ENCODE data around the gene HHAT. TPM values are rescaled to one million over a fixed set of nuclear protein-coding genes. Genes with fewer than 3 reads are reported as not detected.

The HHAT gene
- polyA plus RNA-seq, 1 donor from 2014 or later = 5.3 TPM

DNA sequence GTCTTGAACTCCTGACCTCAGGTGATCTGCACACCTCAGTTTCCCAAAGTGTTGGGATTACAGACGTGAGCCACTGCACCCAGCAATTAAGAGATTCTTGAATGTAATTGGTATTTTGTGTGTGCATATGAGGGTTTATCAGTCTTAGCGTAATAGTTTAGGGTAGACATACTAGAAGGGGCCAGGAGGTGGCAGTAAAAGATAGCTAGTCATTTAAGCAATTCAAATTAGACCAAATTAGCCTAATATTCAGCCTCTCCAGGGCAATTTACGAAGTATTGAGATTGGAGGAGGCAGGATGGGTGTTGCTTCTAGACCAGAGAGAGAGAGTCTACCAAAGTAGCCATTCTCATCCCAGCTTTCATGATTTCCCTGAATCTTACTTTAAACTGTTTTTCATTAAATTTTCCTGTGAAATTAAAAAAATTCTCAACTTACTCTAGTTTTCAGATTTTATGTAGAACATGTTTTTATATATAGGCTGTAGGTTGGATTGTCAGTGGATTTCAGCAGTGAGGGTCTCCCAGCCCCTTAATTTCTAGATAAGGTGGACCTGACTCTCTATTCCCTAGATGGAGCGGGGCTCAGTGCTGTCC is 119.7 kb downstream of the HHAT start:
- TF ChIP-seq SMC3 (conservative IDR thresholded peaks at IDR 0.05; ENCODE audit: poor library complexity) = peak; percentile 98
- peak; percentile 98 for TF ChIP-seq RAD21 (conservative IDR thresholded peaks at IDR 0.05)
- TF ChIP-seq, protein P1, sequence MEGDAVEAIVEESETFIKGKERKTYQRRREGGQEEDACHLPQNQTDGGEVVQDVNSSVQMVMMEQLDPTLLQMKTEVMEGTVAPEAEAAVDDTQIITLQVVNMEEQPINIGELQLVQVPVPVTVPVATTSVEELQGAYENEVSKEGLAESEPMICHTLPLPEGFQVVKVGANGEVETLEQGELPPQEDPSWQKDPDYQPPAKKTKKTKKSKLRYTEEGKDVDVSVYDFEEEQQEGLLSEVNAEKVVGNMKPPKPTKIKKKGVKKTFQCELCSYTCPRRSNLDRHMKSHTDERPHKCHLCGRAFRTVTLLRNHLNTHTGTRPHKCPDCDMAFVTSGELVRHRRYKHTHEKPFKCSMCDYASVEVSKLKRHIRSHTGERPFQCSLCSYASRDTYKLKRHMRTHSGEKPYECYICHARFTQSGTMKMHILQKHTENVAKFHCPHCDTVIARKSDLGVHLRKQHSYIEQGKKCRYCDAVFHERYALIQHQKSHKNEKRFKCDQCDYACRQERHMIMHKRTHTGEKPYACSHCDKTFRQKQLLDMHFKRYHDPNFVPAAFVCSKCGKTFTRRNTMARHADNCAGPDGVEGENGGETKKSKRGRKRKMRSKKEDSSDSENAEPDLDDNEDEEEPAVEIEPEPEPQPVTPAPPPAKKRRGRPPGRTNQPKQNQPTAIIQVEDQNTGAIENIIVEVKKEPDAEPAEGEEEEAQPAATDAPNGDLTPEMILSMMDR (IDR thresholded peaks at IDR 0.05; ENCODE audit: poor library complexity, severe bottlenecking) = peak; percentile 97
- TF ChIP-seq, protein P2, sequence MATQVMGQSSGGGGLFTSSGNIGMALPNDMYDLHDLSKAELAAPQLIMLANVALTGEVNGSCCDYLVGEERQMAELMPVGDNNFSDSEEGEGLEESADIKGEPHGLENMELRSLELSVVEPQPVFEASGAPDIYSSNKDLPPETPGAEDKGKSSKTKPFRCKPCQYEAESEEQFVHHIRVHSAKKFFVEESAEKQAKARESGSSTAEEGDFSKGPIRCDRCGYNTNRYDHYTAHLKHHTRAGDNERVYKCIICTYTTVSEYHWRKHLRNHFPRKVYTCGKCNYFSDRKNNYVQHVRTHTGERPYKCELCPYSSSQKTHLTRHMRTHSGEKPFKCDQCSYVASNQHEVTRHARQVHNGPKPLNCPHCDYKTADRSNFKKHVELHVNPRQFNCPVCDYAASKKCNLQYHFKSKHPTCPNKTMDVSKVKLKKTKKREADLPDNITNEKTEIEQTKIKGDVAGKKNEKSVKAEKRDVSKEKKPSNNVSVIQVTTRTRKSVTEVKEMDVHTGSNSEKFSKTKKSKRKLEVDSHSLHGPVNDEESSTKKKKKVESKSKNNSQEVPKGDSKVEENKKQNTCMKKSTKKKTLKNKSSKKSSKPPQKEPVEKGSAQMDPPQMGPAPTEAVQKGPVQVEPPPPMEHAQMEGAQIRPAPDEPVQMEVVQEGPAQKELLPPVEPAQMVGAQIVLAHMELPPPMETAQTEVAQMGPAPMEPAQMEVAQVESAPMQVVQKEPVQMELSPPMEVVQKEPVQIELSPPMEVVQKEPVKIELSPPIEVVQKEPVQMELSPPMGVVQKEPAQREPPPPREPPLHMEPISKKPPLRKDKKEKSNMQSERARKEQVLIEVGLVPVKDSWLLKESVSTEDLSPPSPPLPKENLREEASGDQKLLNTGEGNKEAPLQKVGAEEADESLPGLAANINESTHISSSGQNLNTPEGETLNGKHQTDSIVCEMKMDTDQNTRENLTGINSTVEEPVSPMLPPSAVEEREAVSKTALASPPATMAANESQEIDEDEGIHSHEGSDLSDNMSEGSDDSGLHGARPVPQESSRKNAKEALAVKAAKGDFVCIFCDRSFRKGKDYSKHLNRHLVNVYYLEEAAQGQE (IDR thresholded peaks at IDR 0.05; ENCODE audit: borderline replicate concordance) = no peak
- H3K4me2 ChIP-seq (ENCODE audit: low read length) = no peak overlapping the region
- H3F3A ChIP-seq (ENCODE audit: insufficient read depth, low read length, poor library complexity, severe bottlenecking) = no peaks in the 10 kb centered on the region
- no peaks in the 10 kb centered on the region for H3K36me3 ChIP-seq (ENCODE audit: insufficient read depth, low read length)
- no peaks in the 10 kb centered on the region for H3K9me2 ChIP-seq (ENCODE audit: insufficient read depth, low read length)
- H3K9ac ChIP-seq (ENCODE audit: low read length) = no peak overlapping the region
- no peak overlapping the region for H3K4me3 ChIP-seq (ENCODE audit: low read length)
- no peak overlapping the region for H3K27ac ChIP-seq (ENCODE audit: low read length)
- no peaks in the 10 kb centered on the region for H3K9me3 ChIP-seq (ENCODE audit: low read length)
- no peak overlapping the region for H2AFZ ChIP-seq (ENCODE audit: low read depth, low read length)
- H3K27me3 ChIP-seq (ENCODE audit: insufficient read depth, low read depth, low read length) = no peaks in the 10 kb centered on the region
- H4K20me1 ChIP-seq (ENCODE audit: insufficient read depth) = no peaks in the 10 kb centered on the region
- H3K79me2 ChIP-seq (replicated peaks; ENCODE audit: insufficient read depth, low read length) = no peaks in the 10 kb centered on the region

DNA sequence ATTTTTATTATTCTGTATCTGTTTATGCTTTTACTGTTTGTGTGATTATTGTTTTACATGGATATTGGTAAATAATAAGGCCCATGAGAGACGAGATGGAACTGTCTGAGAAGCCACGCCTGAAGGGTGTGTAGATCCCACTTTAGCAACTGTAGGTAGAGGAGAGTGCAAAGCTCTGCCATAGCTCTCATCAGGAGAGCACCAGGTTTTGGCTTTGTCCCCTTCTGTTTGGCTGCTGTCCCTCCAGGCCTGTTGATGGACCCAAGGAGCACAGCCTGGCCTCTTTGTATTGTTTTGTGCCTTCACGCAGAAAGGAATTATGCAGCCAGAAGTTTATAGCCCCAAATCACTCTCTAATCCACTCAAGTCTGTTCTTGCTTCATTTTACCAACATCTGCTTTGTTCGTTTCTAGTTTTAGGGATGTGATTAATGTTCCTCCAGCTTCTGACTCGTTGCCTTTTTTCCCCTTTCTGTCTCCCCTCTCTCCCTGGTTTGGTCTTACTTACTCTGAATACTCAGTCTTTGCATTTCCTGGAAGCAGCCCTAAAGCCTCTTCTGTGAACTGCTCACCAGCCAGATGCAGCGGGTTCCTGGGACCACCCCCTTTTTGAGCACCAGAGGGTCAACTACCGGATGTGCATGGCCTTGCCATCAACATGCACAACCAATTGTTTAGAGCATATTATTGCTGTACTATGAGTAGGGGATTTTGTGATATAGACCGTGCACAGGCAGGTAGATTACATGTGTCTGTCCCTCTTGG is 127.3 kb downstream of the HHAT start:
- Histone ChIP-seq H3K9me3 (ENCODE audit: low read length) (no peaks in the 10 kb centered on the region), H3K9ac (ENCODE audit: low read length) (no peak overlapping the region), H3K9me2 (ENCODE audit: insufficient read depth, low read length) (no peaks in the 10 kb centered on the region), H3K27ac (ENCODE audit: low read length) (no peak overlapping the region), H3K79me2 (replicated peaks; ENCODE audit: insufficient read depth, low read length) (no peaks in the 10 kb centered on the region), H4K20me1 (ENCODE audit: insufficient read depth) (no peaks in the 10 kb centered on the region), H3F3A (ENCODE audit: insufficient read depth, low read length, poor library complexity, severe bottlenecking) (no peaks in the 10 kb centered on the region), H3K4me2 (ENCODE audit: low read length) (no peak overlapping the region), H2AFZ (ENCODE audit: low read depth, low read length) (no peak overlapping the region), H3K36me3 (ENCODE audit: insufficient read depth, low read length) (no peaks in the 10 kb centered on the region), H3K4me3 (ENCODE audit: low read length) (no peak overlapping the region), H3K27me3 (ENCODE audit: insufficient read depth, low read depth, low read length) (no peaks in the 10 kb centered on the region)
- TF ChIP-seq POLR2AphosphoS5 (IDR thresholded peaks at IDR 0.05) (no peak), EZH2 (IDR thresholded peaks at IDR 0.05; ENCODE audit: borderline replicate concordance, insufficient read depth, low read length, poor library complexity, severe bottlenecking) (no peak), EP300 (conservative IDR thresholded peaks at IDR 0.05; ENCODE audit: poor library complexity, severe bottlenecking) (no peak), TAF1 (IDR thresholded peaks at IDR 0.05; ENCODE audit: low read depth) (no peak), SMC3 (conservative IDR thresholded peaks at IDR 0.05; ENCODE audit: poor library complexity) (no peak), RAD21 (conservative IDR thresholded peaks at IDR 0.05) (no peak), MXI1 (conservative IDR thresholded peaks at IDR 0.05; ENCODE audit: poor library complexity, severe bottlenecking) (no peak)
- TF ChIP-seq, protein P2 (IDR thresholded peaks at IDR 0.05; ENCODE audit: borderline replicate concordance) = no peak
- TF ChIP-seq, protein P1 (IDR thresholded peaks at IDR 0.05; ENCODE audit: poor library complexity, severe bottlenecking) = no peak
